K562 (cell line): ENCODE measurements around the gene SLC3A2. TPM values are rescaled to one million over a fixed set of nuclear protein-coding genes. Genes with fewer than 3 reads are reported as not detected.

Source experiments
- ARID4B ChIP-seq: sonication (generic); formaldehyde crosslinking; IDR thresholded peaks from 2 replicates; pipeline ENCODE4 v1.8.0; 2022; ENCODE audit warnings: mild to moderate bottlenecking, missing genetic modification reagents
- ATF1 ChIP-seq, 2 experiments: fragments of 450-650 bp in 1 of 2; IDR thresholded peaks; 2 replicates each; pipeline ENCODE4 v1.6.1; 2016; ENCODE audit warnings: missing compliant biosample characterization in 1 of 2, missing genetic modification characterization in 1 of 2
- BRD9 ChIP-seq: fragments of 450-650 bp; IDR thresholded peaks from 2 replicates; pipeline ENCODE4 v1.6.1; 2018; ENCODE audit warnings: low read depth; ENCODE audit not compliant: partially characterized antibody
- E2F5 ChIP-seq: sonication (generic); formaldehyde crosslinking; IDR thresholded peaks from 2 replicates; pipeline ENCODE4 v1.8.0; 2022; ENCODE audit warnings: mild to moderate bottlenecking, missing genetic modification reagents
- GTF2F1 ChIP-seq: IDR thresholded peaks from 2 replicates; pipeline ENCODE4 v1.6.1; 2011; ENCODE audit warnings: low read depth, low read length, improper control_type of control experiment
- HDGF ChIP-seq: fragments of 450-650 bp; IDR thresholded peaks from 2 replicates; pipeline ENCODE4 v1.6.1; 2016
- IRF9 ChIP-seq: fragments of 450-650 bp; IDR thresholded peaks from 2 replicates; pipeline ENCODE4 v1.6.1; 2016; ENCODE audit warnings: missing biosample characterization, missing genetic modification characterization
- KHSRP ChIP-seq: fragments of 450-650 bp; IDR thresholded peaks from 2 replicates; pipeline ENCODE4 v1.6.1; 2017
- MCM5 ChIP-seq: fragments of 450-650 bp; IDR thresholded peaks from 2 replicates; pipeline ENCODE4 v1.6.1; 2016; ENCODE audit warnings: low read depth
- PPARD ChIP-seq: fragments of 250-450 bp; sonication (Bioruptor Pico); IDR thresholded peaks from 2 replicates; pipeline ENCODE4 v1.8.0; 2022; ENCODE audit warnings: inconsistent platforms, mild to moderate bottlenecking, moderate library complexity
- RBM22 ChIP-seq: fragments of 200-400 bp; formaldehyde crosslinking; IDR thresholded peaks from 2 replicates; pipeline ENCODE4 v1.6.1; 2018; ENCODE audit warnings: low read length, low read depth; ENCODE audit not compliant: poor library complexity, severe bottlenecking
- SAP30 ChIP-seq: fragments of 200-600 bp; sonication (generic); IDR thresholded peaks from 2 replicates; pipeline ENCODE4 v1.6.1; 2012; ENCODE audit warnings: borderline replicate concordance, low read depth, mild to moderate bottlenecking, moderate library complexity, low read length, control low read depth, inconsistent platforms; ENCODE audit not compliant: insufficient read depth, poor library complexity, severe bottlenecking
- SP2 ChIP-seq: IDR thresholded peaks from 2 replicates; pipeline ENCODE4 v1.6.1; 2011; ENCODE audit warnings: mild to moderate bottlenecking, low read depth, low read length, moderate library complexity; ENCODE audit not compliant: poor library complexity, severe bottlenecking; ENCODE audit errors: extremely low read depth
- TCF7 ChIP-seq: sonication (generic); IDR thresholded peaks from 2 replicates; pipeline ENCODE4 v1.6.1; 2016; ENCODE audit warnings: antibody characterized with exemption, borderline replicate concordance
- TRIM25 ChIP-seq: fragments of 450-650 bp; IDR thresholded peaks from 2 replicates; pipeline ENCODE4 v1.7.0; 2016; ENCODE audit warnings: borderline replicate concordance
- ZFP36 ChIP-seq: fragments of 150-350 bp; IDR thresholded peaks from 2 replicates; pipeline ENCODE4 v1.6.1; 2018; ENCODE audit warnings: low read length, low read depth; ENCODE audit not compliant: partially characterized antibody
- ZKSCAN3 ChIP-seq: fragments of 250-450 bp; sonication (Bioruptor Pico); IDR thresholded peaks from 2 replicates; pipeline ENCODE4 v1.4.0; 2020
- ZNF12 ChIP-seq: sonication (generic); formaldehyde crosslinking; IDR thresholded peaks from 2 replicates; pipeline ENCODE4 v1.4.0; 2020; ENCODE audit warnings: mild to moderate bottlenecking, missing genetic modification reagents
- ZNF239 ChIP-seq: fragments of 250-450 bp; sonication (Bioruptor Pico); IDR thresholded peaks from 2 replicates; pipeline ENCODE4 v1.4.0; 2020; ENCODE audit warnings: mild to moderate bottlenecking
- ZNF282 ChIP-seq: sonication (generic); formaldehyde crosslinking; IDR thresholded peaks from 2 replicates; pipeline ENCODE4 v1.8.1; 2023; ENCODE audit warnings: missing genetic modification reagents
- polyA plus RNA-seq, 8 experiments: library from polyadenylated mRNA; depleted of rRNA in 4 of 8; stranded (reverse) in 5 of 8; unstranded in 3 of 8; fragments of >200 nt; fragmentation: Nextera tagmentation in 2 of 8; fragmentation: Illumina TruSeq in 1 of 8; extraction: Ambion mirVana in 2 of 8; extraction: Trizol in 1 of 8; gene quantifications; 2 replicates each; pipeline versions ENCODE4 v1.2.1 to v1.2.3, GENCODE V29; 2011 to 2014; ENCODE audit warnings: inconsistent platforms in 1 of 8, missing spikeins in 1 of 8
- total RNA-seq, 7 experiments: library from RNA; depleted of rRNA in 6 of 7; stranded (reverse); fragments of >200 nt in 6 of 7; fragmentation: Illumina TruSeq in 2 of 7; extraction: Trizol in 2 of 7; gene quantifications; 2 replicates each; pipeline versions ENCODE4 v1.2.1 to v1.2.3, GENCODE V29; 2011 to 2021; ENCODE audit warnings: low replicate concordance in 1 of 7

The SLC3A2 gene
- total and polyA plus RNA-seq, 9 of the 15 experiments (the other 6 are each of a cell fraction or from before 2014, with no cell fraction given): 20.0 to 296 (median 214) TPM

- TF ChIP-seq ZFP36: peak; percentile 49
- peak; percentile 99 for TF ChIP-seq E2F5 (CRISPR knock-in tag)
- peak; percentile 100 for TF ChIP-seq GTF2F1
- TF ChIP-seq TCF7: peak; percentile 82; the same call in 1 of the 2 replicates
- no peak for TF ChIP-seq HDGF
- TF ChIP-seq IRF9 (tag): peak; percentile 85
- TF ChIP-seq ATF1 (CRISPR knock-in tag; IDR thresholded peaks at IDR 0.05): 0 out of 2 replicates have a peak, but pooled peaks have one; percentile 21
- peak; percentile 87 for TF ChIP-seq ATF1 (tag; IDR thresholded peaks at IDR 0.05)
- no peak for TF ChIP-seq TRIM25
- TF ChIP-seq ZNF12 (CRISPR knock-in tag): peak; percentile 16; the same call in 1 of the 2 replicates
- peak; percentile 73; the same call in 1 of the 2 replicates for TF ChIP-seq PPARD (CRISPR knock-in tag)
- peak; percentile 86 for TF ChIP-seq ZNF239 (CRISPR knock-in tag)
- TF ChIP-seq SP2: peak; percentile 32
- no peak for TF ChIP-seq MCM5
- peak; percentile 40 for TF ChIP-seq ZKSCAN3 (CRISPR knock-in tag)
- peak; percentile 98 for TF ChIP-seq ZNF282
- TF ChIP-seq RBM22: no peak
- TF ChIP-seq SAP30: no peak
- TF ChIP-seq ARID4B (CRISPR knock-in tag): peak; percentile 90
- TF ChIP-seq BRD9: peak; percentile 96
- peak; percentile 97 for TF ChIP-seq KHSRP
These were observed 39.1 kb upstream of the SLC3A2 start (continued) for GRCh38 chr11:62841361-62842170.
